HL-60 (cell line): ENCODE results near the gene AGBL3.

ENCODE experiments used
- DNase-seq, 2 experiments: peaks; one replicate each; pipeline ENCODE4 v3.0.0-alpha.2; 2010 to 2020; ENCODE audit warnings: low read depth in 1 of 2, low spot score in 1 of 2
- H3K27ac ChIP-seq: fragments of 250-450 bp; sonication (Bioruptor Pico); replicated peaks from 2 replicates; pipeline ENCODE4 v1.5.1; 2020; ENCODE audit warnings: mild to moderate bottlenecking, moderate library complexity
- H3K27me3 ChIP-seq: fragments of 250-450 bp; sonication (Bioruptor Pico); 2 replicates; pipeline ENCODE4 v1.5.1; 2021; ENCODE audit warnings: mild to moderate bottlenecking, moderate library complexity; ENCODE audit not compliant: insufficient read depth, poor library complexity, severe bottlenecking
- H3K4me3 ChIP-seq: replicated peaks from 2 replicates; pipeline ENCODE4 v1.5.1; 2011; ENCODE audit warnings: mild to moderate bottlenecking, control low read depth, low read length; ENCODE audit not compliant: insufficient read depth
- CTCF ChIP-seq: IDR thresholded peaks from one replicate; pipeline ENCODE4 v1.5.1; 2011; ENCODE audit warnings: low read length, control low read depth, inconsistent platforms; ENCODE audit not compliant: insufficient read depth
- GABPA ChIP-seq: IDR thresholded peaks from 2 replicates; pipeline ENCODE4 v1.6.1; 2012; ENCODE audit warnings: low read depth
- POLR2AphosphoS5 ChIP-seq: IDR thresholded peaks from 2 replicates; pipeline ENCODE4 v1.6.1; 2012; ENCODE audit warnings: low read depth
- REST ChIP-seq: IDR thresholded peaks from 2 replicates; pipeline ENCODE4 v1.6.1; 2012; ENCODE audit warnings: low read depth; ENCODE audit not compliant: insufficient replicate concordance
- SPI1 ChIP-seq: IDR thresholded peaks from 2 replicates; pipeline ENCODE4 v1.6.1; 2012; ENCODE audit warnings: low read depth, mild to moderate bottlenecking, borderline replicate concordance

AGBL3 gene

GRCh38 chr7:135129579-135129978 lies 143.3 kb downstream of the AGBL3 start:
- Histone ChIP-seq H3K4me3 (no peak overlapping the region), H3K27ac (no peak overlapping the region), H3K27me3 (no peaks in the 10 kb centered on the region)
- DNase-seq: no peak
- TF ChIP-seq CTCF (no peak), REST (no peak), SPI1 (no peak), POLR2AphosphoS5 (no peak), GABPA (no peak)

- Histone ChIP-seq H3K27me3 (no peaks in the 10 kb centered on the region), H3K27ac (no peak overlapping the region), H3K4me3 (no peak overlapping the region)
- no peak for DNase-seq
- TF ChIP-seq POLR2AphosphoS5 (no peak), REST (no peak), SPI1 (no peak), CTCF (no peak), GABPA (no peak)
Observed at GRCh38 chr7:135143885-135144668, 157.8 kb downstream of the AGBL3 start.

GRCh38 chr7:135147341-135147898 lies 161.1 kb downstream of the AGBL3 start:
- peak overlapping the region; percentile 38 for H3K4me3 ChIP-seq
- H3K27ac ChIP-seq: peak overlapping the region; percentile 62
- peak in 1 of 2 experiments; percentile 49 for DNase-seq
- H3K27me3 ChIP-seq: no peaks in the 10 kb centered on the region
- TF ChIP-seq POLR2AphosphoS5 (no peak), SPI1 (no peak), REST (no peak), GABPA (no peak), CTCF (no peak)
